NCI-H1930 (cell line): ENCODE results near the gene ILKAP.
"Not testable (repeated sequence)": the region's sequence is repeated elsewhere in the genome, so short reads cannot be mapped to it uniquely, and the experiment has no call there.

Experiments used
- DNase-seq, 2 experiments: peaks; one replicate each; lab custom pipeline; 2025; lab: John Stamatoyannopoulos, UW

ILKAP gene

GRCh38 chr2:238202326-238203093 is 985 bp downstream of the ILKAP start:
- DNase-seq, result no peak

- no peak for DNase-seq
These were observed 13.1 kb downstream of the ILKAP start for GRCh38 chr2:238190445-238190844.

- no peak for DNase-seq
These were observed 15.6 kb downstream of the ILKAP start for GRCh38 chr2:238187618-238188548.

GRCh38 chr2:238183821-238184220 is 19.7 kb downstream of the ILKAP start:
- DNase-seq, result no peak

- no peak for DNase-seq
These were observed 21.1 kb downstream of the ILKAP start for GRCh38 chr2:238182362-238182761.

GRCh38 chr2:238180554-238180953 is 22.9 kb downstream of the ILKAP start:
- no peak for DNase-seq

- DNase-seq, result no peak
These were observed 26.9 kb downstream of the ILKAP start for GRCh38 chr2:238176613-238177012.

GRCh38 chr2:238174701-238175100 is 28.8 kb downstream of the ILKAP start:
- no peak for DNase-seq

GRCh38 chr2:238174291-238174690 is 29.2 kb downstream of the ILKAP start:
- DNase-seq, result no peak

GRCh38 chr2:238173692-238174091 is 29.8 kb downstream of the ILKAP start:
- DNase-seq, result no peak

GRCh38 chr2:238172439-238172838 is 31.1 kb downstream of the ILKAP start:
- no peak for DNase-seq

- DNase-seq, result no peak
These were observed 31.8 kb downstream of the ILKAP start for GRCh38 chr2:238171575-238172187.

GRCh38 chr2:238171072-238171431 is 32.4 kb downstream of the ILKAP start:
- DNase-seq, result not testable (repeated sequence)

GRCh38 chr2:238170386-238171071 is 33.0 kb downstream of the ILKAP start:
- no peak for DNase-seq

- DNase-seq, result no peak
These were observed 33.7 kb downstream of the ILKAP start for GRCh38 chr2:238169708-238170251.

- DNase-seq, result no peak
These were observed 34.3 kb downstream of the ILKAP start for GRCh38 chr2:238169048-238169707.

- no peak for DNase-seq
These were observed 35.1 kb downstream of the ILKAP start for GRCh38 chr2:238168196-238169047.

- DNase-seq, result no peak
These were observed 35.7 kb downstream of the ILKAP start for GRCh38 chr2:238167761-238168160.

GRCh38 chr2:238167344-238167715 is 36.2 kb downstream of the ILKAP start:
- DNase-seq, result no peak
